Osteocyte (in vitro differentiated cells): ENCODE measurements around the gene ZFYVE21. TPM values are rescaled to one million over a fixed set of nuclear protein-coding genes. Genes with fewer than 3 reads are reported as not detected.
A peak's percentile ranks its signal among the peaks of the same experiment; 100 is the strongest.

Experiments used
- DNase-seq: peaks from one replicate; pipeline ENCODE4 v3.0.0; 2021; ENCODE audit warnings: mixed read lengths; ENCODE audit not compliant: unreplicated experiment; ENCODE audit errors: extremely low spot score
- H3K27ac Mint-ChIP-seq: one replicate; pipeline ENCODE4 v1.8.0; 2021; ENCODE audit warnings: mild to moderate bottlenecking, mixed read lengths; ENCODE audit not compliant: unreplicated experiment
- H3K27me3 Mint-ChIP-seq: one replicate; pipeline ENCODE4 v1.8.0; 2021; ENCODE audit warnings: mixed read lengths; ENCODE audit not compliant: unreplicated experiment
- H3K36me3 Mint-ChIP-seq: one replicate; pipeline ENCODE4 v1.8.0; 2021; ENCODE audit warnings: mixed read lengths; ENCODE audit not compliant: unreplicated experiment
- H3K4me1 Mint-ChIP-seq: one replicate; pipeline ENCODE4 v1.8.0; 2021; ENCODE audit warnings: mixed read lengths; ENCODE audit not compliant: unreplicated experiment
- H3K4me3 Mint-ChIP-seq: one replicate; pipeline ENCODE4 v1.8.0; 2021; ENCODE audit warnings: mild to moderate bottlenecking, moderate library complexity, mixed read lengths; ENCODE audit not compliant: unreplicated experiment
- H3K9me3 Mint-ChIP-seq: one replicate; pipeline ENCODE4 v1.8.0; 2021; ENCODE audit warnings: mixed read lengths; ENCODE audit not compliant: unreplicated experiment
- CTCF ChIP-seq: fragments of 200-600 bp; sonication (generic); IDR thresholded peaks from 2 replicates; pipeline ENCODE4 v1.5.0; 2021; ENCODE audit warnings: antibody characterized with exemption, mild to moderate bottlenecking, moderate library complexity
- total RNA-seq: library from RNA; stranded (reverse); gene quantifications from 2 replicates; pipeline ENCODE4 v1.2.1, GENCODE V29; 2021

Gene ZFYVE21
- total RNA-seq, 1 donor from 2014 or later: 52.9 TPM

GRCh38 chr14:103696466-103697071, 19.0 kb upstream of the ZFYVE21 start:
- no peak for TF ChIP-seq CTCF
- H3K4me3 Mint-ChIP-seq: no peak overlapping the region
- peaks cover 19% of the 10 kb centered on the region for H3K36me3 Mint-ChIP-seq
- peaks cover 23% of the 10 kb centered on the region for H3K4me1 Mint-ChIP-seq
- no peaks in the 10 kb centered on the region for H3K27me3 Mint-ChIP-seq
- H3K27ac Mint-ChIP-seq: peak overlapping the region; percentile 75
- DNase-seq: peak; percentile 85
- H3K9me3 Mint-ChIP-seq: no peaks in the 10 kb centered on the region

GRCh38 chr14:103697206-103697602, 18.4 kb upstream of the ZFYVE21 start:
- H3K27me3 Mint-ChIP-seq: no peaks in the 10 kb centered on the region
- DNase-seq: no peak
- peak overlapping the region; percentile 75 for H3K27ac Mint-ChIP-seq
- H3K9me3 Mint-ChIP-seq: no peaks in the 10 kb centered on the region
- no peak overlapping the region for H3K4me3 Mint-ChIP-seq
- peaks cover 23% of the 10 kb centered on the region for H3K36me3 Mint-ChIP-seq
- H3K4me1 Mint-ChIP-seq: peaks cover 23% of the 10 kb centered on the region
- no peak for TF ChIP-seq CTCF

GRCh38 chr14:103697603-103698379, 17.8 kb upstream of the ZFYVE21 start:
- DNase-seq: peak; percentile 80
- no peak overlapping the region for H3K4me3 Mint-ChIP-seq
- peak overlapping the region; percentile 75 for H3K27ac Mint-ChIP-seq
- H3K4me1 Mint-ChIP-seq: peaks cover 23% of the 10 kb centered on the region
- no peaks in the 10 kb centered on the region for H3K9me3 Mint-ChIP-seq
- H3K36me3 Mint-ChIP-seq: peaks cover 29% of the 10 kb centered on the region
- TF ChIP-seq CTCF: no peak
- H3K27me3 Mint-ChIP-seq: no peaks in the 10 kb centered on the region

GRCh38 chr14:103698380-103699260, 17.0 kb upstream of the ZFYVE21 start:
- no peaks in the 10 kb centered on the region for H3K9me3 Mint-ChIP-seq
- H3K36me3 Mint-ChIP-seq: peaks cover 29% of the 10 kb centered on the region
- no peaks in the 10 kb centered on the region for H3K27me3 Mint-ChIP-seq
- H3K4me1 Mint-ChIP-seq: peaks cover 23% of the 10 kb centered on the region
- H3K4me3 Mint-ChIP-seq: no peak overlapping the region
- TF ChIP-seq CTCF: no peak
- DNase-seq: no peak
- no peak overlapping the region for H3K27ac Mint-ChIP-seq
